Fibroblast of the aortic adventitia (primary cell): ENCODE data around the gene YIPF7. TPM values are rescaled to one million over a fixed set of nuclear protein-coding genes. Genes with fewer than 3 reads are reported as not detected.

Source experiments
- DNase-seq: peaks from one replicate; pipeline ENCODE4 v3.0.0-alpha.2; 2010; ENCODE audit warnings: low read depth
- H3K4me3 ChIP-seq: 2 replicates; pipeline ENCODE4 v1.5.1; 2011; ENCODE audit warnings: low read depth, mild to moderate bottlenecking, control low read depth, low read length, moderate library complexity
- CTCF ChIP-seq: IDR thresholded peaks from 2 replicates; pipeline ENCODE4 v1.5.1; 2011; ENCODE audit warnings: mild to moderate bottlenecking, low read length, control low read depth, inconsistent platforms; ENCODE audit not compliant: insufficient read depth
- total RNA-seq: library from RNA; depleted of rRNA; stranded (reverse); fragments of >200 nt; gene quantifications from 2 replicates; pipeline ENCODE4 v1.2.3, GENCODE V29; 2012; ENCODE audit warnings: low replicate concordance

The YIPF7 gene
- total RNA-seq, 1 donor: not detected

DNA sequence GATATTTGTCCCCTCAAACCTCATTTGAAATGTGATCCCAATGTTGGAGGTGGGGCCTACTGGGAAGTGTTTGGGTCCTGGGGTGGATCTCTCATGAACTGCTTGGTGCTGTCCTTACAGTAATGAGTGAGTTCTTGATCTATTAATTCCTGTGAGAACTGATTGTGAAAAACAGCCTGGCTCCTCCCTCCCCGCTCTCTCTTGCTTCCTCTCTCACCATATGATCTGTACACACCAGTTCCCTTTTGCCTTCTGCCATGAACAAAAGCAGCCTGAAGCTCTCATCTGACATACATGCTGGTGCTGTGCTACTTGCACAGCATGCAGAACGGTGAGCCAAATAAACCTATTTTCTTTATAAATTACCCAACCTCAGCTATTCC is 11.2 kb upstream of the YIPF7 start:
- DNase-seq: no peak
- no peak for TF ChIP-seq CTCF
- no peak overlapping the region for H3K4me3 ChIP-seq

- no peak for DNase-seq
- no peak overlapping the region for H3K4me3 ChIP-seq
- TF ChIP-seq CTCF: no peak
Measured at GRCh38 chr4:44661940-44662622, 10.7 kb upstream of the YIPF7 start.

GRCh38 chr4:44660396-44660795 is 9.0 kb upstream of the YIPF7 start:
- H3K4me3 ChIP-seq: no peak overlapping the region
- no peak for TF ChIP-seq CTCF
- DNase-seq: no peak

- no peak for TF ChIP-seq CTCF
- H3K4me3 ChIP-seq: no peak overlapping the region
- no peak for DNase-seq
Measured at GRCh38 chr4:44652002-44652401, 577 bp upstream of the YIPF7 start.

GRCh38 chr4:44646151-44646550 is 5.3 kb downstream of the YIPF7 start:
- DNase-seq: no peak
- H3K4me3 ChIP-seq: no peak overlapping the region
- TF ChIP-seq CTCF: no peak

- DNase-seq: no peak
- no peak overlapping the region for H3K4me3 ChIP-seq
- no peak for TF ChIP-seq CTCF
Measured at GRCh38 chr4:44638091-44638490, 13.3 kb downstream of the YIPF7 start.

- no peak for DNase-seq
- no peak overlapping the region for H3K4me3 ChIP-seq
- no peak for TF ChIP-seq CTCF
Measured at GRCh38 chr4:44632733-44633132, 18.7 kb downstream of the YIPF7 start.
